ENCODE measurements around the gene LRRC4C. TPM values are rescaled to one million over a fixed set of nuclear protein-coding genes. Genes with fewer than 3 reads are reported as not detected.

Gene LRRC4C
- total RNA-seq, 1 donor from 2014 or later, result 16.9 TPM

DNA sequence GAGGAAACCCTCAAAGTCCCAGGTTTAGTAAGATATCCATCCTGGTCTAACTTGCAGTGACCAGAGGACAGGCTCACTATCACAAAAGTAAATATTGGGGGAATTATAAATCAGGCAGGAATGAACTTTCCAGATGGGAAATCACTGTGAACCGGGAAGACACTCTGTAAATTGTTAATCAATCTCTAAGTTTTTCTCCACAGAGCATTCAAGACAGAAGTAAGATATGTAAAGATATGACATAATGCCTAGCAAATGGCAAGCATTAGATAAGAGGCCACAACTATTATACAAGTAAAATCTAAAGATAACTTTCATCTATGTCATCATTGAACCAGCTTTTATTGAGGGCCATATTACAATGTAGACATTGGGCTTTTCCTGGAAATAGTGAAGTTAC, 35.3 kb upstream of the LRRC4C start:
- Mint-ChIP-seq H3K27me3 (ENCODE audit: low read depth) (no peaks in the 10 kb centered on the region), H3K4me3 (no peak overlapping the region), H3K27ac (no peak overlapping the region), H3K4me1 (peaks cover 25% of the 10 kb centered on the region), H3K9me3 (peaks cover 13% of the 10 kb centered on the region), H3K36me3 (no peaks in the 10 kb centered on the region)
- no peak for DNase-seq (ENCODE audit: low spot score in 2 of 2, unreplicated experiment in 2 of 2)
- TF ChIP-seq, protein P1, sequence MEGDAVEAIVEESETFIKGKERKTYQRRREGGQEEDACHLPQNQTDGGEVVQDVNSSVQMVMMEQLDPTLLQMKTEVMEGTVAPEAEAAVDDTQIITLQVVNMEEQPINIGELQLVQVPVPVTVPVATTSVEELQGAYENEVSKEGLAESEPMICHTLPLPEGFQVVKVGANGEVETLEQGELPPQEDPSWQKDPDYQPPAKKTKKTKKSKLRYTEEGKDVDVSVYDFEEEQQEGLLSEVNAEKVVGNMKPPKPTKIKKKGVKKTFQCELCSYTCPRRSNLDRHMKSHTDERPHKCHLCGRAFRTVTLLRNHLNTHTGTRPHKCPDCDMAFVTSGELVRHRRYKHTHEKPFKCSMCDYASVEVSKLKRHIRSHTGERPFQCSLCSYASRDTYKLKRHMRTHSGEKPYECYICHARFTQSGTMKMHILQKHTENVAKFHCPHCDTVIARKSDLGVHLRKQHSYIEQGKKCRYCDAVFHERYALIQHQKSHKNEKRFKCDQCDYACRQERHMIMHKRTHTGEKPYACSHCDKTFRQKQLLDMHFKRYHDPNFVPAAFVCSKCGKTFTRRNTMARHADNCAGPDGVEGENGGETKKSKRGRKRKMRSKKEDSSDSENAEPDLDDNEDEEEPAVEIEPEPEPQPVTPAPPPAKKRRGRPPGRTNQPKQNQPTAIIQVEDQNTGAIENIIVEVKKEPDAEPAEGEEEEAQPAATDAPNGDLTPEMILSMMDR (IDR thresholded peaks at IDR 0.05; ENCODE audit: unreplicated experiment), result no peak

DNA sequence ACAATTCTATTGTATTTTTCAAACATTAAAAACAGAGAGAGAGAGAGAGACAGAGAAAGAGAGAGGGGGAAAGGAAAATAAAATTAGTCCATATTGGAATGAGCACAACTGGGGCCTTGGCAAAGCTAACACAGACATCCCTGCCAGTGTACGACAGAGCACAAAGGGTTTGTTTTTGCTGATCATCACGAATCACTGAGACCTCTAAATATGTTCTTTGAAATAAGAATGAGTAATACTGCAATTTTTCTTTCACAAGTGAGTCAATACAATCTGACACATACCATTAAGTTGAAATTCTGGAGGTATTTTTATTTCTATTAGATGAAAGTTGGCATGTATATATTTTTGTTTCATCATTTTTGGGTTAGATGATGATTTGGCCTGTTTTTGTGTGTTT, 27.0 kb upstream of the LRRC4C start:
- Mint-ChIP-seq H3K36me3 (no peaks in the 10 kb centered on the region), H3K9me3 (peaks cover 13% of the 10 kb centered on the region), H3K27me3 (ENCODE audit: low read depth) (no peaks in the 10 kb centered on the region), H3K4me1 (no peaks in the 10 kb centered on the region), H3K27ac (no peak overlapping the region), H3K4me3 (no peak overlapping the region)
- DNase-seq (ENCODE audit: low spot score in 2 of 2, unreplicated experiment in 2 of 2), result no peak
- TF ChIP-seq, protein P1 (IDR thresholded peaks at IDR 0.05; ENCODE audit: unreplicated experiment), result no peak

DNA sequence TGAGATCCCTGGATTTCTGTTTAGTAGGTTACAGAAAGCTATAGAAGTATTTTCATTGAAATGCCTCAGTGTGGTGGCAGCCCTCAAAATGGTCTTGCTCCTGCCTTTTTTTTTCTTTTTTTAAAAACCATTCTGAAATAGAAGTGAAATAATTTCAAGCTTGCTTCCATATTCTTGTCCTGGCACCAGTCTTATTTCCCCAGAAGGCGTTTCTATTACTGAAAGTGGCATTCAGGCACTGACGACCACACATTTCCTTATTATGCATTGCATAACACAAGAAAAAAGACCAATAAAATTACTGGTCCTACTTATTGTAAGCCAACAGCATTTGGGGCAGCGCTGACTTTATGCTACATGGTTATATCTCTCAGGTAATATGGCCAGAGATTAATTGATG, 24.5 kb upstream of the LRRC4C start:
- DNase-seq (ENCODE audit: low spot score in 2 of 2, unreplicated experiment in 2 of 2), result no peak
- no peak overlapping the region for H3K27ac Mint-ChIP-seq
- TF ChIP-seq, protein P1 (IDR thresholded peaks at IDR 0.05; ENCODE audit: unreplicated experiment), result no peak
- H3K36me3 Mint-ChIP-seq, result peaks cover 2% of the 10 kb centered on the region
- H3K4me3 Mint-ChIP-seq, result no peak overlapping the region
- H3K9me3 Mint-ChIP-seq, result peaks cover 5% of the 10 kb centered on the region
- no peaks in the 10 kb centered on the region for H3K27me3 Mint-ChIP-seq (ENCODE audit: low read depth)
- no peaks in the 10 kb centered on the region for H3K4me1 Mint-ChIP-seq

DNA sequence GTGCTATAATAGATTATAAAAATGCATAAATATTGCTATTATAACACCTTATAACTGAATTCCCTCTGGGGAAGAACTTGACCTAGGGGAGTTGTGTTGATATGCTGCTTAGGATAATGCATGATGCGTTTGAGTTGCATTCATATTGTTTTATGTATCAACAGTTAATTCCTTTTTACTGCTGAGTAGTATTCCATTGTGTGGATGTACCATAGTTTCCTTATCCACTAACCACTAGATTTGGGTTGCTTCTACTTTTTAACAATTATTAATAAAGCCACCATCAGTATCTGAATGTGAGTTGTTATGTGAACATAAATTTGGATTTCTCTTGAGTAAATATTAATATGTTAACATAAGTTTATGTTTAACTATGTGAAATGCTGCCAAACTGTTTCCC, 19.7 kb upstream of the LRRC4C start:
- TF ChIP-seq, protein P1 (IDR thresholded peaks at IDR 0.05; ENCODE audit: unreplicated experiment), result no peak
- Mint-ChIP-seq H3K4me1 (no peaks in the 10 kb centered on the region), H3K9me3 (peaks cover 17% of the 10 kb centered on the region), H3K27me3 (ENCODE audit: low read depth) (no peaks in the 10 kb centered on the region), H3K4me3 (no peak overlapping the region), H3K36me3 (peaks cover 4% of the 10 kb centered on the region), H3K27ac (no peak overlapping the region)
- no peak for DNase-seq (ENCODE audit: low spot score in 2 of 2, unreplicated experiment in 2 of 2)

DNA sequence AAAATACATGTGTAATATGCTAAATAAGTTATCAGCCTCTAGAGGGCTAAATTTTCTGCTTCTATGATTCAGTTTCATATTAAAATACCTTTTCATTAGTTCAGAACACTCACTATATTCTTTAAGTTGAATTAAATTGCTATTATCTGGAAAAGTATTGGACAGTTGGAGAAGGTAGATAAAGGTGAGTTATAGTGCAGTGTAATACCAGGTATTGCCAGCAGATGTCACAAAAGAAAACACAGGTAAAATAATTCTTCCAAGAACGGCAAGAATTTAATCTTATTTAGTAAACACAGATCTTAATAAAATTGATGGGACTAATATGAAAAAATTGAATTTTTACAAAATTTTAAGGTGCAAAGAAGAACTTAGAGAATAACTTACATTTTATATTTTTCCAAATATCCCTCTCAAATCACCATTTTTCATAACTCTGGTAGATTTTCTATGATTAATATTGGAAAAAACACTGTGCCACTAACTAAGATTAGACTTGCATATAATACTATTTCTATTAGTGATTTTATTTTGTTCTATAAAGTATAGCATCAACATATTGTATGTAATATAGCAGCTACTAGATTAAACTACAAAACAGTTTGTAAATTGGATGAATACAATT, 1.7 kb upstream of the LRRC4C start:
- Mint-ChIP-seq H3K36me3 (no peaks in the 10 kb centered on the region), H3K4me1 (peaks cover 15% of the 10 kb centered on the region), H3K27me3 (ENCODE audit: low read depth) (peaks cover 2% of the 10 kb centered on the region), H3K9me3 (peaks cover 5% of the 10 kb centered on the region), H3K27ac (no peak overlapping the region), H3K4me3 (no peak overlapping the region)
- TF ChIP-seq, protein P1 (IDR thresholded peaks at IDR 0.05; ENCODE audit: unreplicated experiment), result peak; percentile 96
- DNase-seq (ENCODE audit: low spot score in 2 of 2, unreplicated experiment in 2 of 2), result no peak

DNA sequence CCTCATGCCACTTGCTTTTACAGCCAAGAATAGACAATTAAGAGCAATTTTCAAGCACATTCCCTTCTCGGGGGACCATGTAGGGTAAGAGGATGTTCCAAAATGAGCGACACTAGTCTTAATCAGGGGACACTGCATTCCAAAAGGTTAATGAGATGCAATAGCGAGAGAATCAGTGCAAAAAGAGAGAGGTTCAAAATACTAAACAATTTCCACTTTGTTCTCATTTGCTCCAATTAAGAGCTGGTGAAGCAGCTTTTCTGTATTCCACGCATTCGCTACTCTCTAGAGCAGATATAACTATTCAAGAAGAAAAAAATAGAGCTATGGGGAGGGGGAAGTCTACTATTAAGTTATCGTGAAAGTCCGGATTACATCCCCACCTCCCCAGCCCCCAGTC, 811 bp downstream of the LRRC4C start:
- H3K9me3 Mint-ChIP-seq, result peaks cover 1% of the 10 kb centered on the region
- no peak for DNase-seq (ENCODE audit: low spot score in 2 of 2, unreplicated experiment in 2 of 2)
- H3K4me1 Mint-ChIP-seq, result peaks cover 15% of the 10 kb centered on the region
- no peaks in the 10 kb centered on the region for H3K36me3 Mint-ChIP-seq
- H3K4me3 Mint-ChIP-seq, result no peak overlapping the region
- no peak overlapping the region for H3K27ac Mint-ChIP-seq
- H3K27me3 Mint-ChIP-seq (ENCODE audit: low read depth), result peaks cover 2% of the 10 kb centered on the region
- TF ChIP-seq, protein P1 (IDR thresholded peaks at IDR 0.05; ENCODE audit: unreplicated experiment), result no peak

All from mesothelial cell of epicardium (in vitro differentiated cells).